Raji (cell line): Measurements from ENCODE around the gene B4GALNT4.

ENCODE experiments used
- POLR2A ChIP-seq: IDR thresholded peaks from 2 replicates; pipeline ENCODE4 v1.6.1; 2011; ENCODE audit warnings: low read depth, low read length, control low read depth; ENCODE audit not compliant: insufficient read depth

Gene B4GALNT4

DNA sequence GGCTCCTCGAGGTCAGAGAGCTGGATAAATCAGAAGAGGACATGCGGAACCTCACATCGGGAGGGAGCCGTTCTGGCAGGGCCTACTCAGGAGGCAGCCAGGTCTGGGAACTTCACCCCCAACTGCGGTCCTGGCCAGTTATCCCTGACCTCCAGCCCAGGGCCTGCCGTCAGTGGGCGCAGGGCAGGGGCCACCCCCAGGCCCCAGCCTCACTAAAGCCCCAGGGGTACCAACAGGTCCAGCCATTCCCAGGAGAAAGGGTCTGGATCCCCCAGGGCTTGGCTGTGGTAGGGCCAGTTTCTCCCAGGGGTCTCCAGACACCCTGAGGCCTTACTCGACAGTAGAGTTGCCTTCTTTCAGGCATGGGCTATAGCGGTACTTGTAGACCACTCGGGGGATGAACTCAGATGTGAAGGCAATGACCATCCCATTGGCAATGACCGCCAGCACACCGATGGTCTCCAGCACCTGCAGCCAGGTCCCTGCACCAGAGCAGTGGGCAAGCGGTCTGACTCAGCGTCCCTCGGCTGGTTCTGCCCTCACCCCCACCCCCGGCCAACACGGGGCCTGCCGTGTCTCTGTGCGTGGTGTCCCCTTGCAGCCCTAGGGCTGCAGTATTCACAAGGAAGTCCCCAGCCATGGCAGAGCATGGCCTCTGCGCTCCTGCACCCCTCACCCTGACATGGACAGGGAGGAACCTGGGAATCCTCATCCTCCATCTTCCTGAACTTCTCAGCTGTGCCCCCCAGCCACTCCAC is 50.1 kb downstream of the B4GALNT4 start:
- no peak for TF ChIP-seq POLR2A

DNA sequence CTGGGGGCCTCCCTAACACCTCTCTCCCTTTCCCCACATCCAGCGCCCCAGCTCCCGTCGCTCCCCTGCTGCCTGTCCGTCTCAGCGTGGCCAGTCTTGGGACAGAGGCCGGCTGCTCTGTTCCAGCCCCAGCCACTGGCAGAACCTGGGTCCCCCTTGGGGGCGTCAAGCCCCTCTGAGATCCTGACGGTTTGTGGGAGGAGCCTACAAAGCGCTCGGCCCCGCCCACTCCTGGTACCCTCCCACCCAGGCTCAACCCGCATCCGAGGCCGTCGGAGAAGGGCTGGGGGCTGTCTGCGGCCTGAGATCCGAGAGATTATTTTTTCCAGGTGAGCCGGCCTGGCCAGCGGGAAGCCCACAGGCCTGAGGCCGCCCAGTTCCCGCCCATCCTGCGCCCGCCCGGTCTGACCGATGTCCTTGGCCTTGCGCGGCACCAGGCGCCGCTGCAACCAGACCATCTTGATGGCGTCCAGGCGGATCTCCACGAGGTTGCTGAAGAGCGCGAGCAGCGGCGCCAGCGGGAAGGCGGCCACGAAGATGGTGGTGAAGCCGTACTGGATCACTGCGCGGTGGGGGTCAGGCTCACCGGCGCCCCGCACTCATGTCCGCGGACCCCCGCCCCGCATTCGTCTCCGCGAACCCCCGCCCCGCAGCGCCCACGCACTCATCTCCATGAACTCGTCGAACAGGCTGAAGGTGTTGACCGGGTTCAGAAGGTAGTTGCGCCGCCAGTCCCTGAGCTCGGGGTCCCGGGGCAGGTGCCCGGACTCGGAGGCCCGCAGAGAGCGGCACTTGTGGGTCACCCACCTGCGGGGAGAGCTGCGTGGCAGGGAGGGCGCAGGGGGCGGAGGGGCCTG is 51.0 kb downstream of the B4GALNT4 start:
- TF ChIP-seq POLR2A: no peak

DNA sequence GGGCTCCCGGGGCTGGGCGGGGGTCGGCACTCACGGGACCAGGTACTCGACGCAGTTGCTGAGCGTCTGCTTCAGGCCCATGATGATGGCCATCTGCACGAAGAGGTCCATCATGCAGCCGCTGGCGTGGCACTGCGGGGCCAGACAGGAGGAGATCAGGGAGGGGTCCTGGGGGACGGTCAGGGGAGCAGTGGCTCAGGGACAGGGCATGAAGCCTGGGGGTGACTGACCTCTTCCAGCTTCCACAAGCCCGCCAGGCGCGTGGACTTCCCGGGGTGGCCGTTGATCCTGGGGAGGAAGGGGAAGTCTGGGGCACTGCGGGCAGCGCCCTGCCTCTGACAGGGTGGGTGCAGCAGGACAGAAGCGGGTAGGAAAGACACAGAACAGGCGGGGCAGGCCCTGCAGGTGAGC is 51.6 kb downstream of the B4GALNT4 start:
- no peak for TF ChIP-seq POLR2A

DNA sequence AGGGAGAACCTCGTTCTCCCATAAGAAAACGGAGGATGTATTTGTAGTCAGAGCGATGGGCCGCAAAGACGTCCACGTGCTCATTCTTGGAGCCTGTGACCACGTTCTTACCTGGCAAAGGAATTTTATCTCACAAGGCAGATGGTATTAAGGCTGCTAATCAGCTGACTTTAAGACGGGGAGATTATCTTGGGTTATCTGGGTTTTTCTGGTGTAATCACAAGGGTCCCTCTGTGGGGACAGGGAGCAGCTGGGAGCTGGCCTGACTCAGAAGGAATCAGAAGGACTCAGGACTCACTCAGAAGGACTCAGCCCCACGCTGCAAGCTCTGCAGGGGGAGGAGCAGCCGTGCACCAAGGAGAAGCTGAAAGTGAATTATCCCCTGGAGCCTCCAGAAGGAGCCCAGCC is 53.0 kb downstream of the B4GALNT4 start:
- TF ChIP-seq POLR2A: no peak

DNA sequence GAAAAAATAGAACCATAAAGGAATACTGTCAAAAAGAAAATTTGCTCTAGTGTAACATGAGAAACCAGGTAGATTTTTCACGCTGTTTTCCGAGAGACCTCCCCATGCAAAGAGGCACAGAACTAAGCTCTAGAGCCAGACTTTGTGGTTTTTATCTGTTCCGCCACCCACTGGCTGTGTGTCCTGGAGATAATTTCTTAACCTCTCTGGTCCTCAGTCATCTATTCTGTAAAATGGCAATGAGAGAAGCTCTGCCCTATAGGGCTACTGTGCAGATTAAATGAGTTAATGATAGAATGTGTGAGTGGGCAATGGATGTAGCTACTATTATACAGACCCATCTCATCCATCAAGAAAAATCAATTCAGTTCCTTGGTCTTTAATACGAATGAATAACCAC is 54.9 kb downstream of the B4GALNT4 start:
- TF ChIP-seq POLR2A: no peak

DNA sequence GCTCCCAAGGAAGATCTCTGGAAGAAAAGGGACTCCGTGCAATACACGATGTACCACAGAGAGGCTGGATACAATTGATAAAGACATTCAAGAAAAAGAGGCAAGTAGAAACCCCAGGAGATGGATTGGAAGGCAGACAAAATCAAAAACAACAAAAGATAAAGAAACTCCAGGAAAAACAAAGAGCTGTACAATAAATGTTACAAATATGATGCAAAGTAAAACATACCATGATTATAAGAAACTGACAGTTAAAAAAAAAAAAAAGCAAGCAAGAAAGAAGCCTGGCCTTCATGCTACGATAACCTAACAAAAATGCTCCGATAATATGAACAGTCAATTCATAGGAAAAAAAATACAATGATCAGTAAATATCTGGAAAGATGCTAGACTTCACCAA is 56.0 kb downstream of the B4GALNT4 start:
- no peak for TF ChIP-seq POLR2A

DNA sequence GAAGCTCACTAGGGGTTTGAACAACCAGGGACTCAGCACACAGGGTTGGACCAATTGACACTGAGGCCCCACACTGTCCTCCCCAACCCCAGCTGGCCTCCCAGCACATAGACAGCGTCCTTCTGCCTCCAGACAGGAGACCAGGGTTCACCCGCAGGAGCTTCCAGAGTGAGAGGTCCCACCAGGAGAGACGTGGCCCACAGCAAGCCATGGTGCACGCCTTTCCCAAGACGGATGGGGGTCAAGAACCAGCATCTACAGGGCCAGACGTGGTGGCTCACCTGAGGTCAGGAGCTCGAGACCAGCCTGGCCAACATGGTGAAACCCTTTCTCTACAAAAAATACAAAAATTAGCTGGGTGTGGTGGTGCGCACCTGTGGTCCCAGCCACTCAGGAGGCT is 57.6 kb downstream of the B4GALNT4 start:
- TF ChIP-seq POLR2A: no peak

DNA sequence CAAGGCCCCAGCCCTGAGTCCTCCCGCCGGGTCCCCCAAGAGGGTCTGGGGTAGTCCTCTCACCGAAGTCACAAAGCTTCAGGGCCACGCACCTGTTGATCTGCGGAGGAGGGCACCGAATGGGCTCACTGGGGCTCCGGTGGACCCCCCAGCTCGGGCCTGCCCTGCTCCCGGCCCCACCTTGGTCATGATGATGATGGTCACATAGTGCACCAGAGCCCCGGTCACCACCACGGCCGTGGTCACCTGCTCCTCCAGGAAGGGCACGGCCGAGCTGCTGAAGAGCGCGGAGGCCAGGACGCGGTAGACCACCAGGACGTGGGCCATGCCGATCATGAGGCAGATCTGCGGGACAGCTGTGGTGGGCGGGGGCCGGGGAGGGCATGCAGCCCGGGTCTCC is 59.0 kb downstream of the B4GALNT4 start:
- TF ChIP-seq POLR2A: no peak

DNA sequence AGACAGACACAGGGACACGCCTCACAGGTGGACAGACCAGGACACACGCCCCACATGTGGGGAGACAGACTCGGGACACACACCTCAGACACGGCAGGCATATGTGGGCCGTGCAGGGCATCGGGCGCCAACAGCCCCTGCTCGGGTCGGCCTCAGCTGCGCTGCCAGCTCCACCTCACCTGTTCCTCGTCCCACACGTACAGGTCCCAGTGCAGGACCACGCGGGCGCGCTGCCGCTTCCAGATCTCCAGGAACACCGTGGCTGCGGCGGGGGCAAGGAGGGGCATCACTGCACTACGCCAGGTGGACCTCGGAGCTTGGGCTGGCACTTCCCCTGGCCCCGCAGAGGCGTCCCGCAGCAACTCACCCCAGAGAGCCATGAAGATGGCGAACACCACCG is 60.1 kb downstream of the B4GALNT4 start:
- TF ChIP-seq POLR2A: no peak

DNA sequence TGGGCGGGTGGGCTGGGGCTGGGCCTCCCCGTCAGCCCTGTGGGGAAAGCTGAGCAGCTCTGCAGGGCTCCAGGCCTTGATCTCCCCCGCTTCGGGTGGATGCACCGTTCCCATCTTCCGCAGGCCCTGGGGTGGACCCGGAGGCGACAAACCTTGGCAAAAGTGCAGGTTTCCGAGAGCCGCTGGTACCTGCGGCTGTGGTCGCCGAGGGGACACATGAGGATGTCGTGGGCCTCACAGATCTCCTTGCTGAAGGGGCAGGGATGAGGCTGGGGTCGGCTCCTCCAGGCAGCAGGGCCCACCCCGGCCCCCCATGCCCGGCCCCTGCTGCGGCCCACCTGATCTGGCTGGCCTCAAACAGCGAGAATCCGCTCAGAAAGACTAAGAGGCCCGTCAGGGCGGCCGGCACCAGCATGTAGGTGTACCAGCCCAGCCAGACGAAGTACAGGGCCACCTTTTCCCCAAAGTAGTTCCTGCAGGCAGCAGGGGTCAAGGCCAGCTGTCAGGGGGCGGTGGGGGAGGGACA is 60.7 kb downstream of the B4GALNT4 start:
- TF ChIP-seq POLR2A: no peak
